Measurements from ENCODE around the gene RNF26.
A peak's percentile ranks its signal among the peaks of the same experiment; 100 is the strongest.

Gene RNF26

DNA sequence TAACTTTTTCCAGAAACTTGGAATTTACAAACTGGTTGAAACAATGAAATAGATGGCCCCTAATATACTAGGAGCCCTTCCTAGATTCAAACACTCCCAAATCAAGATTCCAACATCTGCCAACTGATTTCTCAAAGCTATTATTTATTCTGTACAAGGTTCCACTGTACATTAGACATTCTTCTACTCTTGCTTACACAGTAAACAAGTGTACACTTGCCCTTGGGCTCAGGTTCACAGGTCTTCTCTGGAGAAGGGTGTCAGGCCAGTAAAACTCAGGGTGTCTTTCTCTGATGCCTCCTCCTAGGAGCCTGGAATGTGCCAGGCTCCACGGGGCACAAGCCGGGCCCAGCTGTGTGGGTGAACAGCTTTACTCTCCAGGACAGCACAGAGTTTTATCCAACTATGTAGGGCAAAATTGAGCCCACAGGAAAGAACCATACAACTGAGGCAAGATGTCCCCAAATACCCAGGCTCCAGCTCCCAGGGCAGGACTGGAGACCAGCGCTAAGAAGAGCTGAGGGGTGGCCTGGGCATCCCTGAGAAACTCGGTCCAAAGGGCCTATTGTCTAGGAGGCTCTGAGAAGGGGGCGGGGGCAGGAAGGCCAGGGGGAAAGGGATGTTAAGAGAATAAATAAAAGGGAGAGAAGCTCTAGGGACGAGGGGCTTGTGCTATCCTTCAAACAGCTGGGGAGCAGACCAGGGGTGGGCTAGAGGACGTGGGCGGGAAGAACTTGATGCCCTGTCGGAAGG lies 20.9 kb downstream of the RNF26 start:
- DNase-seq (ENCODE audit: low read depth in 2 of 2) = no peak

DNA sequence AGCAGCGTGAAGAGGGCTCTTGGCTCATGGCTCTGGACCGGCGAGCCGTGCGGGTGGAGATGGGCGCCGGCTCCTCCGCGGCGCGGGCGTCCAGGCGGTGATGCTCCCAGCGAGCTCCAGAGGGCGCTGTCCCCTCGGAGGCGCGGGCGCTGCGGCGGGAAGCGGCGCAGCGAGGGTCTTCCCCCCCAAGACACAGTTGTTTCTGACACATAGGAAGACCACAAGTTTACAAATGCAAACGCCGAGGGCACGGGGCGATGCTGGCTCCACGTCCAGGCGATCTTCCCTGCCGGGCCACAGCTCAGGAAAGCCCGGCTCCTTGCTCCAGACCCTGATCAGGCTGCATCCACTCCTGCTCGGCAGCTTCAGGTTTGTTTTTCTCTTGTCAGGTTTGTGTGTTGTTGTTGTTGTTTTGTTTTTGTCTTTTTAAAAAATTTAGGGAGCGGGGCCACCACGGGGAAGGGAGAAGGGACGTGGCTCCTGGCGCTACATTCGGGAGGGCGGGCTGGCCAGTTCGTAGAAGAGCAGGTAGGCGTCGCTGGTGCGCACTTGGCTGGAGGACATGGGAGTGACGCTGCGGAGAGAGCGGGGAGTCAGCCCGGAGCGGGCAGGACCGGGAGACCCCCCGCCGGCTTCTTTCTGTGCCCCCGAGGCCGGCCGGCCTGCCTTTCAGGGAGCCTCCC lies 22.2 kb downstream of the RNF26 start:
- DNase-seq (ENCODE audit: low read depth in 2 of 2) = peak; percentile 37 to 50

DNA sequence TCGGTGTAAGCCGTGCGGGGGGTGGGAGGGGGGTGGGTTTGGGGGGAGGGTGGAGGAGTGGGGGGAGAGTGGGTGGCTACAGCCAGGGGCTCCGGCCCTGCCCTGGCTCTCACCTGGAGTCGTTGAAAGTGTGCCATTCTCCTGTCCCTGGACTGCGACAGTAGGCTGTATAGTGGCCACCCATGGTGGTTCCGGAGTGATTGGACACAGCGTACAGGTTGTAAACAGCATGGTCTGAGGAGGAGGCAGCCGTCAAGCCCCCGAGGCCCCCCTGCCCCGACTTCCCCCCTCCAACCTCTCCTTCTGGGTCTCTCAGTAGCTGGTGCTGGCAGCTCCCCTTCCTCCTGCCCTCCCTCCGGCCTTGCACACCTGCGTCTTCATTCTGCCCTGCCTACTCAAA lies 22.7 kb downstream of the RNF26 start:
- DNase-seq (ENCODE audit: low read depth in 2 of 2) = no peak

DNA sequence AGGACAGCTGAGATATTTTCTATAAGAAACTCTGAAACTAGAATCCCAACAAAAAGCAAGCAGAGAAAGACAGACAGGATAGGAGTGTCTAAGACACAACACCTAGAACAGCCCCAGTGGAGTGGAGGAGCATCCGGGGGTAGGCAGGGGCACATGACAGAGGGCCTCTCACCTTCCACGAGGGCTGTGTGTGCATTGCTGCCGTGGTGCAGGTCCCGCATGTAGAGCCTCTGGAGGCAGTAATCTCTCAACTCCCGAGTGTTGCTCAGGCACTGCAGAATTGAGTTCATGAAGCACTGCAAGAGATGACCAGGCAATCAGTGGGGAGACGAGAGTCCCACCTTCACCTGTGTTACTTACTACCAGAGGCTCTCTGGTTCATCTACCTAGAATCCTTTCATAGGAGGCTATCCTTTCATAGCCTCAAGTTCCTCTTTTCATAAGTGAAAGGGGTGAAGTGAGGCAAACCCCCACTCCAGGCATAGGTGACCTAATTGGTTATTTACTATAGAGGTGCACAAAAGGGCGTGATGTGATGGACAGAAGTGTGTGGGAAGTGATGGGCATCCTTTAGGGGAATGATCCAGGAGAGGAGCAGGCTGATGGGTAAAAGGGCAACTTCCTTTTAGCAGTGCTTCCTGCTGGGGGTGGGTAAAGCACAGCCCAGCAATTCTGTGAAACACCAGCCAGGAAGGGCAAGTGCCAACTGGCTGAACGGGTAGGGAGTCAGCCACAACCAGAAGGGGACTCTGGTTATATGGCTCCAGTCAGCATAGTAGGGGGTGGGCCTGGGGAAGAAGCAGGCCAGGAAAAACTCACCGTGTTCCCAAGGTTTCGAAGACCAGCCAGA lies 25.3 kb downstream of the RNF26 start:
- no peak for DNase-seq (ENCODE audit: low read depth in 2 of 2)

DNA sequence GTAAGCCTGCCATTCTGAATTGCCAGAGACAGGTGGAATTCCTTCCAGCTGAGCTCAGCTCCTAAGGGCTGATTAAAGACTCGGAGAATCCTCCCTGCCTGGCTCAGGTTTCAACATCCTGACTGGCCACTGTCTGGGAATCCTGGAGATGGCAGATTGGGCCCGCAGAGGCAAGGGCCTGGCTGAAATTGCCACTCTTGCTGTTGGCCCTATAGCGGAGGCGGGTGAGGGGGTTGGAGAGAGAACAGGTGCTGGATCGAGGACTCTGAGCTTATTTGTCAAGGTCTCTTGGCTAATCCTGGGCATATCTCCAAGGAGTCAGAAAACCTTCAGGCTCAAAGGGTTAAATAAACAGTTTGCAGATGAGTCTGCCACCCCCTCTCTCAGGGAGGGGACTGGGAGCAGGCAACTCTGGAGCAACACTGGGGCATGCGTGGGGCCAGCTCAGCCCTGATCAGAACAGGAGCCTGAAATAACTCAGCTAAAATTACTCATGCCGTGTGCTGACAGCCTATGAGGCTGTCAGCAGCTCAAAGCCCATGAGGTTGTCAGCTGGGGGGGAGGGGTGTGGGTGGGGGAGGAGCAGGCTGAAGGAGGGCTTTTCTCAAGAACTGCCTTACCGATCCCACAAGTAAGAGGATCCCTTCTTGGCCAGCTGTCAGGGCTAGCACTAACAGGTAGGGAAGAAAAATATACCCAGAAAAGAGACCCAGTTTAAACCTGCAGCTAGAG lies 26.9 kb downstream of the RNF26 start:
- no peak for DNase-seq (ENCODE audit: low read depth in 2 of 2)

DNA sequence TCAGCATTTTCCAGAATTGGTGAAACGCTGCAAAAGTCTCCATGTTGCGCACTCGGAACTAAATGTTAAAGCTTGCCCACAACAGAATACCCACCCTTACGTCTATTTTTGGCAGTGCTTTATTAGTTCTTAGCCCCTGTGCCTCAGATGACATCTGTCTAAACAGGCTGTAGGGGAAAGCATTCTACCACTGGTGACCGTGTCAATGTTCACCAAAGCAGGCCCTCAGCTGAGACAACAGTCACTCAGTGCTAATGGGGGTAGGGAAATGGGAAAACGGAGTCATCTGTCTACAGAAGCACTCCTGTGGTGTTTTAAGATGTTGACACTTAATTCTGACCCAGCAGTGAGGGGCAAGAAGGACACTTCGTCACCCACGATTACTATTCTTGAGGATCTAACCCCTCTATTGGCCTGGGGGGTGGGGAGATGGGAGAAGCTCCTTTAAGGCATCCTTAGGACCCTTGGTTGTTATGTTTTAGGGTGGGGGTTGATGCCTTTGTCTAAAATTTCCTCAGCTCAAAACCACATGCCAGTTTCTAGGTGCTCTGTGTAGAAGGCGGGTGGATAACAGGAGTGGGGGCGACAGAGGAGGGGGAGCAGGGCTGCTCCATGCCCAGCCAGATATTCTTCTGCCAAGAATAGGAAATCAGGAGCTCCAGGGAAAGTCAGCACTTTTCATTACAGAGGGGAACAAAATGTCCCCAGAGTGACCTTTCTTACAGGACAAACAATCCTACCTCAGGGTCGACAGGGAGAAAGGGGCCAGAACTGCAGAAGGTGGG lies 27.8 kb downstream of the RNF26 start:
- DNase-seq (ENCODE audit: low read depth in 2 of 2) = no peak

DNA sequence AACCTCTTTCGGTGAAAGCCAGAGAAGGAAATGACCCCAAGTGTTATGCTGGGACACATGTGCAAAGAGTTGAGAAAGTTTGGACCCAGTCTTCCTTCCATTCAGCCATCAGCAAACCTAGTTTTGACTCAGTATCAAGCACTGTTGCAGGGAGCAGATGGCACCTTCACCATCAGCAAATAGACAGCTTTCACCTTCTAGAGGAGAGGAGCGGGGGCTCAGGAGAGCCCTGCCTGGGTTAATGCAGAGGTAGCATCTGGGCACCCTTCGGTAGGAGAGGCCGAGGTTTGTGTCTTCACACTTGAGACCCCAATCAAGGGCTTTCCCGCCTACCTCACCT lies 28.4 kb downstream of the RNF26 start:
- no peak for DNase-seq (ENCODE audit: low read depth in 2 of 2)

DNA sequence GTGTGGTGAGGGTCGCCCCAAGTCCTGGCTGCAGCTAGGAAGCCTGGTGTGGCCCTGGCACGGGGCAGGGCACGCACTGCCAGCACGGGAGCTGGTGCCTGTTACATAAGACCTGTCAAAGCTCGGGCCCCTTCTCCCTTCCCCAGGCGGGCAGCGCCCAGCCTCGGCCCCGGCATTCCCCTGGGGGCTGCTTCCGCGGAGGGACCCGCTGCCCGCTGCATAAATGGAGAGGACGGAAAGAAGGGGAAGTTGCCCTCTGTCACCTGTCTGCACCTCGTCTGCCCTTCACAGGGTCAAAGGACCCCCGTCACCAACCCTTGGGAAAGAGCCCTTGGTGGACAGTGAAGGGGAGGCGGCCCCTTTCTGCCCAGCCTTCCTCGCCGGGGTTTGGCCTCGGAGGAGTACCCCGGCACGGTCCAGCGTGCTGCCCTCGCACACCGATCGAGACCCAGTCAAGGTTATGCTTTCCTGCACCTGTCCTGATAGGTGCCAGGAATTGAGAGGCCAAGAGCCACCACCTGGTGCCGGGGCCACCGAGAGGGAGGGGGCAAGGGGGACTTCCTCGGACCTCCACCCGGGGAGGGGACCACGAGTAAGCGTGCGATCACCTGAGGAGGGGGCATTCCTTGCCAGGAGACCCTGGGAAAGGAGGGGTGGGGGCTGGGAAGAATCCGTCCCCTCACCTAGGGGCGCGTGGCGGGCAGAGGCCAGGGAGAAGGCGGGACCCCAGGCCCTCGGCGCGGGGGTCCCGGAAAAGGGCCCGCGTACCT lies 28.9 kb downstream of the RNF26 start:
- no peak for DNase-seq (ENCODE audit: low read depth in 2 of 2)

DNA sequence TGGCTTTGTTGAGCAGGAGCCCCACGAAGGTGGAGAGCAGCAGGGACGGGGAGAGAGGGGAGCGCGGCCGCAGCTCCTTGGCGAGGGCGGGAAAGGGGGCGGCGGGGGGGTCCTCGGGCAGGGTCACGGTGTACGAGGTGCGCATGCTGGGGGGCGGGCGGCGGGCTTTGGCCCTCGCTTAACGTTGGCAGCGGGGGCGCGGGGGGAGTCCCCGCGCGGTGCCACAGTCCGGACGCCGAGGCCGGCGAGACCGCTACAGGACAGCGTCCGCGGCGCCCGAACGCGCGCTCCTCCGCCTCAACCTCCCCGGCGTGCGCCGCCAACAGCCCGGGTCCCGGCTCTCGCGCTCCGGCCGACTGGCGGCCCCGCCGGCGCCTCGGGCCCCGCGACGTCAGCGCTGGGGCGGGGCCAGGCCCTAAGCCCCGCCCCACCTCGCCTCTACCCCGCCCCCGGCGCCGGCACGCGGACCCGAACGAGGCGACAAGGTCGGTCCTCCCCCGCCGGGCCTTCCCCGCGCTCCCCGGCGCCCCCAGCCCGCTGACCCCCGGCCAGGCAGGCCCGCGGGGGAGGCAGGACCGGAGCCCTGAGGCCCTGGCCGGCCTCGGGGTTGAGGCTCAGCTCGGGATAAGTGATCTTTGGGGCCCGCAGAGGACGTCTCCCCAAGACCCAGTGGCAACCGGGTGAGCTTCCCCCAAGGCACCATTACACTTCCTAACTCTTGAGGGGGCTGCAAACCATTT lies 29.7 kb downstream of the RNF26 start:
- DNase-seq (ENCODE audit: low read depth in 2 of 2) = peak; percentile 19 to 32

DNA sequence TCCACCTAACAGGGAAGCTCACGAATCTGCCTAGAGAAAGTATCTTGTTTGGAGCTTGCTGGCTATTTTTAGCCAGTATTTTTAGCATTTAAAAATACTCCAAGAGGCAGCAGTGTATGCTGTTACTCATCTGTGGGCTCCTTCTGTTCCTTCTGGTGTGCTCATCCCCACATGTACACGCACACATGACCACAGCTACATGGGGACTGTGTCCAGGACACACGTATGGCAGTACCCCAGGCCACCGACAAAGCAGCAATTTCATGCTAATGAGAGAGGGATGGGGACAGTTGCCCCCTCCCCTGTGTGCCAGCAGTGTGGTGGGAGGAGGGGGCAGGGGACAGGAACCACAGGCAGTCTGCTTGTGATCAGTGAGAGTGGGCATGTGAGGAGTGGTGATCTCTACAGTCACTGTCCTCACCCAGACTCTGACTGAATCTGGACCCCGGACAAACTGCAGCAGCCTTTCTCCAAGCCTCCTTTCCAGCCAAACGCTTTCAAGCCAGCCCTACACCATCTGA lies 30.8 kb downstream of the RNF26 start:
- no peak for DNase-seq (ENCODE audit: low read depth in 2 of 2)

DNA sequence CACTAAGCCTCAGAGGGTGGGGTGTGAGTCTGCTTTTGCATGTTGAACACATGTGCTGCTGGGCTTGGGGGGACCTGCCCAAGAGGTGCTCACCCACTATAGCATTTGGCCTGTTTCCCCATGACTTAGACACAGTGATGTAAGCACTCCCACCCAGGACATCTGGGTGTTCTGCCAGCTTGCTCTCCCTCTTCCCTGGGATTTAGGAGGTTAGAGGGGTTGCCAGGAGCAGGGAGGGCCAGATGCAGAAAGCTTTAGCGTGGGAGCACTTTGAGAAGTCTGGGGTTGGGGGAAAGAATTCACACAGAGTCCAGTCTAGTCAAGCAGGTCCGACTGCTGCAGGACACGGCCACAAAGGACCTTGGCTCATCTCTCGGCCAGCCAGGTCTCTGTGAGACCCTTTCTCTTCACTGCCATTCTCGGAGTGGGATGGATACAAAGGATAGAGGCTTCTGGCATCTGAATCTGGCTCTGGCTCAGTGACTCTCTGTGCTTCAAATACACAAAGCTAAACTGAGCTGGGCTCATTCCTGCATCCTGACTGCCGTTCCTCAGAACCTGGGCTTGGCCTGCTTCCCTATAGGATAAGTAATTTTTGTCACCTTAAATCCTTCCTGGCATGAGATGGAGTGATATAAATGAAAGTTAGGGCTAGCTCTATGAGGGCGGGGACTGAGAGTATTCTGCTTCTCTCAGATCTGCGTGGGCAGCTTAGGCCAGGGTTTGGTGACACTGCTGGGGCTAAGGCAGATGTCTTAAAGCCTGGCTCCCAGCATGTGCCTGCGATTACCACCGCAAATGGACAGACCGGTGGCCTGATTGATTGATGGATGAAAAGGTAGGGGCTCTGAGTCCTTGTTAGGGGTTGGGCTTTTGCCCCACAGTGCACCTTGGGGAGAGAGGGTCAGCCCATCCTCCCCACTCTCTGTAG lies 32.6 kb downstream of the RNF26 start:
- DNase-seq (ENCODE audit: low read depth in 2 of 2) = no peak

DNA sequence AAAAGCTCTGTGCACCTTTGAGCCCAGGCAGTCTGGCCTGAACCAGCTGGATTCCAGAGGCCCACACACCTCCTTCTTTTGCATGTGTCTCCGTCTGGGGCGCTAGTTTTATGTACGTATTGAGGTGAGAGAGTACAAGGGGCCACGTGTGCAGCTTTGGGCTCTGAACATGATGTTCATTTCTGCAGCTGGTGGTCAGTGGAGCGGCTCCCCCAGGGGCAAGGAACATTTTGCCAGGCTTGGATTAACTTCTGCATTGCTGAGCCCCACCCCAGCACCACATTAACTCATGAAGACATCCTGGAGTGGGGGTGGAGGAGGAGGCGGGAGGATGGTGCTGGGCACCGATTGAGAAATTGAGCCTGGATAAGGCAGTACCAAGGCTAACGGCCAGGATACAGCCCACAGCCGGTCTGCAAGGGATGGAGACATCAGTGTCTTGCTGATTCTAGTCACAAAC lies 33.4 kb downstream of the RNF26 start:
- DNase-seq (ENCODE audit: low read depth in 2 of 2) = no peak

DNA sequence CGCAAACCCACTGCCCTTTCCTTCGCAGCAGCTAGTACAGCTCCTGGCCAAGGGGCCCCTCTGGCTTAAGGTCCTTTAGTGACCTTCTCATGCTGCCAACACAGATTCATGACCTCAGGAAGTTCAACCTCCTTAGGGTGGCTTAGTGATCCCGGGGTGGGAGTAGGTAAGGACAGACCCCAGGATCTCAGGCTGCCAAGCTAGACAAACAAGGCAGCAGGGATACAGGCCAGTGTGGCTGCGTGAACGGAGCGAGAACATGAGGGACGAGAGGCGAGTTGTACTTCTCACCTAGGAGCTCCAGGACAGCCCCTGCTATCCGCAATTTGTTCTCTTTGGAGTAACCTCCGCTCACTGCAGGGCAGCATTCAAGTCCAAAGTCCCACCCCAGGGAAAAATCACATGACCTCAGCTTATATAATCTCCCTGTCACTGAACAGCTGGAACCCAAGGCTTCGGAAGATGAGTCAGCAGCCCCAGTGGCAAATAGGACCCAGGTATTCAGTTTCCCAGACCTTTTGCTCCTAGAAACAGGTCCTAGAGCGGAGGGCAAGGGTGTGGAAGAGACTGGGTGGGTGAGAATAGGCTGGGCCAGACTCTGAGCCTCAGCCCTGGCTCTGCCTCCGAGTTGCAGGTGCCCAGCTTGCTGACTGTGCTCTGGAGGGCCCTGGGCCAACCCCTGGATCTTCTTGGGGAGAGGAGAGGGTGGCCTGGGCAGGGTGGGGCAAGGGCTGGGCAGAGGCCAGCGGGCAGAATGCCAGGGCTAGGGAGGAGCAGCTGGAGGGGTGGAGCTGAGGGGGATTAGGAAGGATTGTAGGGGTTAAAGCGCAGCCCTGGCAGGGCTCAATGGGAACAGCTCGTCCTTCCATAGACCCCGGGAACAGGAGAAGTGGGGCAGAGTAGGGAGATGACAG lies 34.1 kb downstream of the RNF26 start:
- no peak for DNase-seq (ENCODE audit: low read depth in 2 of 2)

DNA sequence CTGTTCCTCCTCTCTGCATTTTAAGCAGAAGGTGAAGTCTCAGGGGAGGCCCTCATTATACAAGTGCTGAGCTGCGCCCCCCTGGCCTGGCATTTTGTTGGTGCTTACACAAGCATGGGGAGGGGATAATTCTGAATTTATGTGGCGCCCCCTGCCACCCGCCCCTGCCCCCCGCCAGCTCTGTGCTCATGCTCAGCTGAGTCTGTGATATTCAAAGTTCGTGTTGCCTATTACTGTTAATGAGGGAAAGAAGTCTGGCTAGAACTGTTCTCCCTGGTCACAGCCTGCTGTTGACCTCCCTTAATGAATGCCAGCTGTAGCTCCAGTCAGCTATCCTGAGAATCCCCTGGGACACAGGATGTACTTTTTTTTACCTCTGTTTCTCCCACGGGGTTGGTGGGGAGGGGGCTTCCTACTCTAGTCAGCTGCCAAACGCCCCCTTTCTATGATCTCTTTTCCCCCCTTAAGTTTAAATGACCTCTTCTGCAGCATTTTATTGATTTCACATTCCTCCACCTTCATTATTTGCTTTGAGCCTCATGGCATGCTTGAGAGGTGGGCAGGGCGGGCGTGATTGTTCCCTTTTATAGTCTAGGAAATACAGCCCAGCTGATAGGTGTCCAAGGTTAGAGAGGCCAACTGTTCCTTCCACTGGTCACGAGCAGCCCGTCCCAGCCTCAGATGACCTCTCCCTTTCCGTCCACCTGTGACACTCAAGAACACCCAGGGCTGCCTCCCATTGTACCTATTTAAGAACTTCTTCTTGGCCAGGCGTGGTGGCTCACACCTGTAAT lies 35.0 kb downstream of the RNF26 start:
- no peak for DNase-seq (ENCODE audit: low read depth in 2 of 2)

DNA sequence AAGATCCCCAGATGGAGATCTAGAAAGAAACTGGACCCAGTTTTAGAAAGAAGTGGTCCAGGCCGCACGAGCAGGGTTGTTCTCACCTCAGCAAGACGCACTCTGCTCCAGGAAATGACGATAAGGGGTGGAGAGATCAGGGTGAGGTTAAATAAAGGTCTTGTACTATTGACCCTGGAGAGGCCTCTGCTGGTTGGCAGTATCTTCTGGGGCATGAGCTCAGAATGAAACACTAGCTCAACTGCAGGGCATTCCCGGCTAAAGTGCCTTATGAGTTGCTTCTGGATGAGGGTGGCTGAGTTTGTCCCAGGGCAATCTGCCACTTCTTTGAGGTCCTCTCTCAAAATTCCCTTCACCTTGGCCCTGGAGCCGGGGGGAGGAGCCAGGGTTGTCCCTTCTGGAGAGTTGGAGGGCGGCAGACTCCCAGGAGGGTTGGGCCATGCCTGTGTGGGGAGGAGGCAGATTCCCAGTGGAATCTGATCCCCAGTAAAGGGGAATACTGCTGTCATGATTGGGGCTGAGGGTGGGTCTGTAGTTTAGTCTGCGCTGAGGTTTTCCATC lies 36.2 kb downstream of the RNF26 start:
- no peak for DNase-seq (ENCODE audit: low read depth in 2 of 2)

DNA sequence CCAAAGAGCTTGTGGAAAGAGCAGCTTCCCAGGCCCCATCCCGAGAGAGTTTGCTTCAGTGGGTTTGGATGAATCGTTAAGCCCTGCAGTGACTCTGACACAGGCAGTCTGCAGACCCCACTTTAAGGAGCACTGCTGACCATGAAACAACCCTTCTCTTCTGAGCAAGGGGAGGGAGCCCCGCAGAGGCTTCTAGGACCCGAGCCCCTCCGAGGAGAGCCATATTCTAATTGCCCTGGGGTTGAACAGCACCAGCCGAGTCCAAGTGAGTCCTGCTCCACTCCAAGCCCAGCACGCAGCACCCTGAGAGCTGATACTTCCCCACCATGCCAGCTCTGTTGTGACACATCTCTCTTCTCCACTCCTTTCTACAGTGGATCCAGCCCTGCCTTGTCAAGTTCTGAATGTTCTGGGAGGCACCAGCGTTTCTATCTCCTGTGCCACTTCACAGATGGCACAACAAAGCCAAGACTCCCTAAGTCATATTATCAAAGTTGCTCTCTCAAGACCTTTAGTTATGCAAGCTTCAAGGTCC lies 36.8 kb downstream of the RNF26 start:
- DNase-seq (ENCODE audit: low read depth in 2 of 2) = no peak

All from stimulated activated CD8-positive, alpha-beta memory T cell treated with anti-CD3 and anti-CD28 coated beads, Interleukin-7, amount 100 ng/mL, for 1 hour (primary cell).